Breast epithelium (tissue), 3 donors: ENCODE data around the gene SLC17A7.

Experiments used
- CTCF ChIP-seq, 3 donors: fragments of 450-650 bp; IDR thresholded peaks; one replicate each; pipeline ENCODE4 v1.5.1; 2016 to 2017; ENCODE audit warnings: antibody characterized with exemption in 3 of 3, mild to moderate bottlenecking in 3 of 3, moderate library complexity in 3 of 3
- POLR2A ChIP-seq: fragments of 450-650 bp; IDR thresholded peaks from one replicate; pipeline ENCODE4 v1.6.1; 2016; ENCODE audit warnings: antibody characterized with exemption, mild to moderate bottlenecking, moderate library complexity

- TF ChIP-seq POLR2A (no peak), CTCF (IDR thresholded peaks at IDR 0.05) (no peak)
Observed at GRCh38 chr19:49427339-49427738, 14.0 kb downstream of the SLC17A7 start.
